ACHN (cell line): Measurements from ENCODE around the gene PTDSS2.
"Not testable (repeated sequence)": the region's sequence is repeated elsewhere in the genome, so short reads cannot be mapped to it uniquely, and the experiment has no call there.

Experiments used
- DNase-seq: peaks from one replicate; pipeline ENCODE4 v3.0.0-alpha.2; 2015
- in situ Hi-C: cut with HindIII; loops from 2 replicates; pipeline ENCODE4 v1.10.0; 2017; ENCODE audit warnings: low sequenced_read_pairs, low pct_ligation_motif_present, low pct_unique_long_range_greater_than_20kb

Gene PTDSS2

GRCh38 chr11:459511-460220 is 9.6 kb downstream of the PTDSS2 start:
- in situ Hi-C loops = no loop called here

GRCh38 chr11:460331-461199 is 10.5 kb downstream of the PTDSS2 start:
- in situ Hi-C loops = no loop called here
- DNase-seq = no peak

More at GRCh38 chr11:459511-460220, 9.6 kb downstream of the PTDSS2 start:
- DNase-seq = no peak

GRCh38 chr11:461626-462025 is 11.5 kb downstream of the PTDSS2 start:
- in situ Hi-C loops = no loop called here
- no peak for DNase-seq

GRCh38 chr11:462107-462890 is 12.2 kb downstream of the PTDSS2 start:
- DNase-seq = no peak
- in situ Hi-C loops = no loop called here

GRCh38 chr11:464316-464715 is 14.2 kb downstream of the PTDSS2 start:
- in situ Hi-C loops = no loop called here
- DNase-seq = no peak

GRCh38 chr11:465896-466530 is 15.9 kb downstream of the PTDSS2 start:
- in situ Hi-C loops = no loop called here
- no peak for DNase-seq

- in situ Hi-C loops = no loop called here
These were observed 18.0 kb downstream of the PTDSS2 start for GRCh38 chr11:468036-468435.

GRCh38 chr11:468493-468892 is 18.4 kb downstream of the PTDSS2 start:
- in situ Hi-C loops = no loop called here
- no peak for DNase-seq

More at GRCh38 chr11:468036-468435, 18.0 kb downstream of the PTDSS2 start:
- DNase-seq = no peak

GRCh38 chr11:469026-469683 is 19.1 kb downstream of the PTDSS2 start:
- DNase-seq, in situ Hi-C loops: not testable (repeated sequence)

- no peak for DNase-seq
- in situ Hi-C loops = no loop called here
These were observed 19.8 kb downstream of the PTDSS2 start for GRCh38 chr11:469684-470560.

GRCh38 chr11:471468-472145 is 21.5 kb downstream of the PTDSS2 start:
- DNase-seq = no peak
- in situ Hi-C loops = no loop called here

GRCh38 chr11:472272-472671 is 22.2 kb downstream of the PTDSS2 start:
- no peak for DNase-seq
- in situ Hi-C loops = no loop called here

- in situ Hi-C loops = no loop called here
- DNase-seq = no peak
These were observed 22.7 kb downstream of the PTDSS2 start for GRCh38 chr11:472816-473215.

GRCh38 chr11:473415-473814 is 23.3 kb downstream of the PTDSS2 start:
- DNase-seq = no peak
- in situ Hi-C loops = no loop called here

- in situ Hi-C loops = no loop called here
- no peak for DNase-seq
These were observed 24.1 kb downstream of the PTDSS2 start for GRCh38 chr11:473962-474785.

- in situ Hi-C loops = no loop called here
- no peak for DNase-seq
These were observed 24.9 kb downstream of the PTDSS2 start for GRCh38 chr11:474914-475506.
